HG02642 (cell line): ENCODE data around the gene MFNG.
"Not testable (repeated sequence)": the region's sequence is repeated elsewhere in the genome, so short reads cannot be mapped to it uniquely, and the experiment has no call there.

Experiments used
- ATAC-seq: cut with Tn5 transposase; IDR thresholded peaks from one replicate; pipeline ENCODE4 v1.9.1; 2021; ENCODE audit warnings: mild to moderate bottlenecking; ENCODE audit not compliant: unreplicated experiment, poor library complexity

The MFNG gene

GRCh38 chr22:37486224-37486845 is at the start of gene MFNG:
Gene MFNG, minus strand, starts transcription at chr22:37486384. Its CDS starts 207 bp downstream, at chr22:37486177.
- ATAC-seq, result peak; percentile 62

- no peak for ATAC-seq
These were observed 49.0 kb upstream of the MFNG start for GRCh38 chr22:37535159-37535558.

- no peak for ATAC-seq
These were observed 48.3 kb upstream of the MFNG start for GRCh38 chr22:37534445-37534844.

- no peak for ATAC-seq
These were observed 47.8 kb upstream of the MFNG start for GRCh38 chr22:37533995-37534394.

GRCh38 chr22:37529652-37530345 is 43.6 kb upstream of the MFNG start:
- ATAC-seq, result no peak

- not testable (repeated sequence) for ATAC-seq
These were observed 41.8 kb upstream of the MFNG start for GRCh38 chr22:37527952-37528351.

- ATAC-seq, result not testable (repeated sequence)
These were observed 41.0 kb upstream of the MFNG start for GRCh38 chr22:37527081-37527752.

GRCh38 chr22:37526376-37526775 is 40.2 kb upstream of the MFNG start:
- no peak for ATAC-seq

GRCh38 chr22:37525746-37526350 is 39.7 kb upstream of the MFNG start:
- no peak for ATAC-seq

- no peak for ATAC-seq
These were observed 39.0 kb upstream of the MFNG start for GRCh38 chr22:37525073-37525745.

GRCh38 chr22:37522482-37522881 is 36.3 kb upstream of the MFNG start:
- ATAC-seq, result no peak

GRCh38 chr22:37521236-37521739 is 35.1 kb upstream of the MFNG start:
- no peak for ATAC-seq

GRCh38 chr22:37520776-37521191 is 34.6 kb upstream of the MFNG start:
- ATAC-seq, result no peak

GRCh38 chr22:37519268-37520195 is 33.3 kb upstream of the MFNG start, which contains the start of gene CARD10:
Gene CARD10, minus strand, starts transcription at chr22:37519415. Its CDS starts 215 bp downstream, at chr22:37519200.
- no peak for ATAC-seq

GRCh38 chr22:37518509-37519267 is 32.5 kb upstream of the MFNG start:
- no peak for ATAC-seq

- no peak for ATAC-seq
These were observed 31.8 kb upstream of the MFNG start for GRCh38 chr22:37517826-37518450.

GRCh38 chr22:37516456-37516855 is 30.3 kb upstream of the MFNG start:
- no peak for ATAC-seq

- ATAC-seq, result no peak
These were observed 29.7 kb upstream of the MFNG start for GRCh38 chr22:37515901-37516300.
